Activated naive CD4-positive, alpha-beta T cell treated with anti-CD3 and anti-CD28 coated beads for 36 hours (primary cell): ENCODE results near the gene DHCR7. TPM values are rescaled to one million over a fixed set of nuclear protein-coding genes. Genes with fewer than 3 reads are reported as not detected.

Experiments
- CTCF ChIA-PET: fragments of 350-600 bp; sonication (Branson Sonifier 250); formaldehyde crosslinking; loops from one replicate; lab custom pipeline; 2021; ENCODE audit warnings: antibody characterized with exemption; lab: Charles Lee
- DNase-seq: peaks from one replicate; pipeline ENCODE4 v3.0.0-alpha.2; 2020
- H3K27ac Mint-ChIP-seq: one replicate; pipeline ENCODE4 v1.8.0; 2021; ENCODE audit warnings: mild to moderate bottlenecking, mixed read lengths
- H3K27me3 Mint-ChIP-seq: one replicate; pipeline ENCODE4 v1.8.0; 2021; ENCODE audit warnings: low read depth, mixed read lengths
- H3K36me3 Mint-ChIP-seq: one replicate; pipeline ENCODE4 v1.8.0; 2021; ENCODE audit warnings: low read depth, mixed read lengths
- H3K4me1 Mint-ChIP-seq: one replicate; pipeline ENCODE4 v1.8.0; 2021; ENCODE audit warnings: low read depth, mixed read lengths
- H3K4me3 Mint-ChIP-seq: one replicate; pipeline ENCODE4 v1.8.0; 2021; ENCODE audit warnings: mild to moderate bottlenecking, moderate library complexity, mixed read lengths
- H3K9me3 Mint-ChIP-seq: one replicate; pipeline ENCODE4 v1.8.0; 2021; ENCODE audit warnings: mixed read lengths
- intact Hi-C: fragments of 100-400 bp; cut with micrococcal nuclease; formaldehyde crosslinking; loops from one replicate; pipeline ENCODE4 v1.15.1; 2023
- total RNA-seq, 2 experiments: library from RNA; stranded (reverse); gene quantifications; one replicate each; pipeline ENCODE4 v1.2.3, GENCODE V29; 2021

The DHCR7 gene
- total RNA-seq, 2 experiments from 2014 or later: 52.0 to 58.7 TPM

GRCh38 chr11:71474771-71475483, 26.7 kb upstream of the DHCR7 start:
- Mint-ChIP-seq H3K27ac (no peak overlapping the region), H3K36me3 (peaks cover 33% of the 10 kb centered on the region), H3K4me3 (no peak overlapping the region), H3K9me3 (no peaks in the 10 kb centered on the region), H3K4me1 (no peaks in the 10 kb centered on the region), H3K27me3 (no peaks in the 10 kb centered on the region)
- intact Hi-C loops: no loop called here
- CTCF ChIA-PET: no interaction called here
- DNase-seq: no peak

- no peak overlapping the region for H3K4me3 Mint-ChIP-seq
- H3K36me3 Mint-ChIP-seq: peaks cover 27% of the 10 kb centered on the region
- no peak for DNase-seq
- no peaks in the 10 kb centered on the region for H3K27me3 Mint-ChIP-seq
- CTCF ChIA-PET: no interaction called here
- intact Hi-C loops: no loop called here
- no peaks in the 10 kb centered on the region for H3K4me1 Mint-ChIP-seq
- no peak overlapping the region for H3K27ac Mint-ChIP-seq
- no peaks in the 10 kb centered on the region for H3K9me3 Mint-ChIP-seq
Measured at GRCh38 chr11:71474141-71474770, 26.1 kb upstream of the DHCR7 start.

DNA sequence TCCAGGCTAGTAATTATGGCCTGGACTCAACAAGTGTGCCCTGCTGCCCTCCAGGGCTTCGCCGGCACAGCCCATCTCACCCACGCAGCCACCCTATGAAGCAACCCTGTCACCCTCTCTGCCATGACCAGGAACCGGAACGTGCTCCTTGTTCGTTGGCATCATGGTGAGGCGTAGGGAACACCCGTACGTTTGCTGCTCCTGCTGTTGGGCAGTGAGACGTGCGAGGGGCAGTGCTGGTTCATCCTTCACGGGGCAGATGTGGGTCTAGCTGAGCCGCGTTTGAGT, 25.5 kb upstream of the DHCR7 start:
- CTCF ChIA-PET: no interaction called here
- H3K27me3 Mint-ChIP-seq: no peaks in the 10 kb centered on the region
- DNase-seq: no peak
- H3K9me3 Mint-ChIP-seq: peaks cover 2% of the 10 kb centered on the region
- H3K36me3 Mint-ChIP-seq: peaks cover 32% of the 10 kb centered on the region
- no peak overlapping the region for H3K27ac Mint-ChIP-seq
- H3K4me1 Mint-ChIP-seq: no peaks in the 10 kb centered on the region
- intact Hi-C loops: no loop called here
- no peak overlapping the region for H3K4me3 Mint-ChIP-seq

DNA sequence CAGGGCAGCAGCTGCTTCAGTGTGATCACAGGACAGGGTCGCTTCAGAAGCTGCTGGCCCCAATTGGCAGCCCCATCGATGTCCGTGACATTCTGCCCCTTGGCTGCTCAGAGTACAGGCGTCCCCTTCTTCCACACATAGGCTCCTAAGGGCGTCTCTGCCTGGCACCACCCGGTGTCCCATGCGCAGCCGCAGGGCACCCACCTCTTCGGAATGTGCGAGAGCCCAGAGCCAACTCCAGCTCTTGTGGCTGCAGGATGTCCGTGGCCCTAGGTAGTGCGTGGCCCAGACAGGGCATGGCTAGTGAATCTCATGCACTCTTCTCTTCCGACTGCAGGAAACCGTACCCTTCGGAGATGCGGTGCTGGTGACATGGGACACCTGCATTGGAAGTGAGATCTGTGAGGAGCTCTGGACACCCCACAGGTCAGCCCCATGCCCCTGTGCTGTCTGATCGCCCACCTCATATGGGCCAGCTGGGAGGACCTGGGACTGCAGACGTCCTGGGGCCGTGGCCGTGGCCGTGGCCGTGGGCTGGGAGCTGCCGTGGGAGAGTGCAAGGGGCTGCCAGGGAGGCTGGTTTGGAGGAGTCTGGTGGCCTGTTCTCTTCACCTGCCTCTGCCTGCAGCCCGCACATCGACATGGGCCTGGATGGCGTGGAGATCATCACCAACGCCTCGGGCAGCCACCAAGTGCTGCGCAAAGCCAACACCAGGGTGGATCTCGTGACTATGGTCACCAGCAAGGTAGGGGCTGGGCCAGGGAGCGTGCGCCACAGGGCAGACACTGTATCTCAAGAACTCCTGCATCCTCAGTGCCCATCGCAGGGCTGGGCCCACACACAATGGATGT, 25.0 kb upstream of the DHCR7 start:
- CTCF ChIA-PET: no interaction called here
- intact Hi-C loops: no loop called here
- Mint-ChIP-seq H3K4me3 (no peak overlapping the region), H3K9me3 (peaks cover 2% of the 10 kb centered on the region), H3K27ac (no peak overlapping the region), H3K27me3 (no peaks in the 10 kb centered on the region), H3K4me1 (no peaks in the 10 kb centered on the region), H3K36me3 (peaks cover 33% of the 10 kb centered on the region)
- no peak for DNase-seq

GRCh38 chr11:71472357-71472885, 24.2 kb upstream of the DHCR7 start:
- H3K27ac Mint-ChIP-seq: no peak overlapping the region
- peaks cover 35% of the 10 kb centered on the region for H3K36me3 Mint-ChIP-seq
- no peak overlapping the region for H3K4me3 Mint-ChIP-seq
- H3K27me3 Mint-ChIP-seq: no peaks in the 10 kb centered on the region
- no peak for DNase-seq
- no peaks in the 10 kb centered on the region for H3K4me1 Mint-ChIP-seq
- intact Hi-C loops: no loop called here
- H3K9me3 Mint-ChIP-seq: peaks cover 2% of the 10 kb centered on the region
- CTCF ChIA-PET: no interaction called here

GRCh38 chr11:71470946-71471345, 22.8 kb upstream of the DHCR7 start:
- Mint-ChIP-seq H3K27me3 (no peaks in the 10 kb centered on the region), H3K36me3 (peaks cover 35% of the 10 kb centered on the region), H3K9me3 (peaks cover 2% of the 10 kb centered on the region), H3K27ac (no peak overlapping the region), H3K4me1 (no peaks in the 10 kb centered on the region), H3K4me3 (no peak overlapping the region)
- intact Hi-C loops: no loop called here
- DNase-seq: no peak
- CTCF ChIA-PET: no interaction called here

GRCh38 chr11:71467164-71467563, 19.0 kb upstream of the DHCR7 start:
- CTCF ChIA-PET: no interaction called here
- no peaks in the 10 kb centered on the region for H3K27me3 Mint-ChIP-seq
- DNase-seq: no peak
- intact Hi-C loops: no loop called here
- H3K36me3 Mint-ChIP-seq: peaks cover 40% of the 10 kb centered on the region
- no peak overlapping the region for H3K4me3 Mint-ChIP-seq
- peaks cover 2% of the 10 kb centered on the region for H3K9me3 Mint-ChIP-seq
- H3K27ac Mint-ChIP-seq: no peak overlapping the region
- H3K4me1 Mint-ChIP-seq: no peaks in the 10 kb centered on the region

DNA sequence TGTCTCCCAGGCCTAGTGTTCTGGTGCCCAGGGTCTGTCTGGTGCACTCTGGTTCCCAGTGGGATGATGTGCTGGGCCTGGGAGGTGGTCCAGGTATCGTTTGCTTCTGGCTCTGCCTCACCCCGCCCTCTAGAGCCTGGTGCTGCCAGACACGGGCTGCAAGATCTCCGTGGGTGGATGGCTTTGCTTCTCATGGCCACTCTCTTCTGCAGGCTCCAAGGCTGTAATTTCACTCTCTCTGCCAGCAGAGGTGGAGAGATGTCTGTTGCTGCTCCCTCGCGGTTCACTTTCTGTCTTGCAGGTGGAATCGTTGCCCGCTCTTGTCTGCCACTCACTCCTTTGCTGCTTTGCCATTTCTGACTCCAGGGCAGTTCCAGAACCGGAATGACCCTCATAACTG, 18.2 kb upstream of the DHCR7 start:
- no peaks in the 10 kb centered on the region for H3K27me3 Mint-ChIP-seq
- no peak overlapping the region for H3K4me3 Mint-ChIP-seq
- peaks cover 2% of the 10 kb centered on the region for H3K9me3 Mint-ChIP-seq
- intact Hi-C loops: no loop called here
- H3K27ac Mint-ChIP-seq: no peak overlapping the region
- H3K4me1 Mint-ChIP-seq: no peaks in the 10 kb centered on the region
- H3K36me3 Mint-ChIP-seq: peaks cover 38% of the 10 kb centered on the region
- no peak for DNase-seq
- CTCF ChIA-PET: no interaction called here

DNA sequence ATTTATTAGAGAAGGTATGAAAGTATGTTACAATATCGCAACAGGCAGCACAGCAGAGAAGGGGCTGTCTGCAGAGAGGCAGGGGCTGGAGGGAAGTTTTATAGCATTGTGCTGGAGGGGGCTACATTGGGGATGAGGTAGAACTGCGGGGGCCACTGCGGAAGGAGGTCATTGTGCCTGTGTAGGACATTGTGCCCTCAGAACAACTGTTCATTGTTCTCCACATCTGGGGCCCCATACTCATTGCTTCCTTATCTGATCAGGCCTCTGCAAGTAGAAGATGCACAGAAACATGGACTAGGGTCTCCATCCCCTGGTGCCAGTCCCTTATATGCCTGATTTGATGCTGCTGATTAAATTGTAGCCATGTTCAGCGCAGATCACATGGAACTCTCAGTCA, 16.9 kb upstream of the DHCR7 start:
- peaks cover 47% of the 10 kb centered on the region for H3K36me3 Mint-ChIP-seq
- no peaks in the 10 kb centered on the region for H3K27me3 Mint-ChIP-seq
- CTCF ChIA-PET: no interaction called here
- no peaks in the 10 kb centered on the region for H3K4me1 Mint-ChIP-seq
- intact Hi-C loops: no loop called here
- no peak overlapping the region for H3K4me3 Mint-ChIP-seq
- H3K9me3 Mint-ChIP-seq: peaks cover 2% of the 10 kb centered on the region
- no peak overlapping the region for H3K27ac Mint-ChIP-seq
- no peak for DNase-seq

GRCh38 chr11:71463331-71464211, 15.4 kb upstream of the DHCR7 start:
- Mint-ChIP-seq H3K4me3 (no peak overlapping the region), H3K27me3 (no peaks in the 10 kb centered on the region), H3K9me3 (no peaks in the 10 kb centered on the region), H3K27ac (no peak overlapping the region), H3K4me1 (no peaks in the 10 kb centered on the region), H3K36me3 (peaks cover 49% of the 10 kb centered on the region)
- DNase-seq: no peak
- CTCF ChIA-PET: no interaction called here
- intact Hi-C loops: no loop called here

DNA sequence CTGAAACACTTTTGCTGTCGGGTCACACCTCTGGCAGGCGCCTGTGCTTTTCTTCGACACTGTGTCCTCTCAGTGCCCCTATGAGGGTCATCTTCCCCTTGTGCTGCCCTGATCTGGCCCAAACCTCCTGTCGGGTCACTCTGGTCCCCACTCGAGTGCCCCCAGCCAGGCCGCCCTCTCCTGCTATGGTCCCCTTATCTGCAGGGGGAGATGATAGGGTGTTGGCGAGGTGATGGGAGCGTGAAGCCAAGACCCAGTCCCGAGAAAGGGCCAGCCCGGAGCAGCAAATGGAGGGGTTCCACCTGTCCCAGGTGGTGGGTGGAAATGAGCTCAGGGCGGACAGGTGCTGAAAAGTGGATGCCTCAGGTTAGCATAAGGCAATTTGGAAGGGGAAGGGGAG, 14.5 kb upstream of the DHCR7 start:
- CTCF ChIA-PET: no interaction called here
- intact Hi-C loops: no loop called here
- Mint-ChIP-seq H3K27ac (no peak overlapping the region), H3K27me3 (no peaks in the 10 kb centered on the region), H3K4me1 (no peaks in the 10 kb centered on the region), H3K36me3 (peaks cover 46% of the 10 kb centered on the region), H3K9me3 (no peaks in the 10 kb centered on the region), H3K4me3 (no peak overlapping the region)
- no peak for DNase-seq

- H3K4me3 Mint-ChIP-seq: no peak overlapping the region
- intact Hi-C loops: no loop called here
- no peaks in the 10 kb centered on the region for H3K4me1 Mint-ChIP-seq
- no peak overlapping the region for H3K27ac Mint-ChIP-seq
- CTCF ChIA-PET: no interaction called here
- no peak for DNase-seq
- H3K9me3 Mint-ChIP-seq: no peaks in the 10 kb centered on the region
- no peaks in the 10 kb centered on the region for H3K27me3 Mint-ChIP-seq
- H3K36me3 Mint-ChIP-seq: peaks cover 41% of the 10 kb centered on the region
Measured at GRCh38 chr11:71461696-71462095, 13.5 kb upstream of the DHCR7 start.
